Esophagus muscularis mucosa (tissue), 4 donors: ENCODE measurements around the gene ZNF136.

Source experiments
- CTCF ChIP-seq, 3 experiments: fragments of 200-600 bp in 2 of 3; fragments of 450-650 bp in 1 of 3; sonication (generic) in 2 of 3; IDR thresholded peaks; one replicate each; pipeline ENCODE4 v1.5.1; 2017 to 2019; ENCODE audit warnings: antibody characterized with exemption in 3 of 3, mild to moderate bottlenecking in 2 of 3, moderate library complexity in 1 of 3
- EP300 ChIP-seq: sonication (generic); formaldehyde crosslinking; IDR thresholded peaks from one replicate; pipeline ENCODE4 v1.6.1; 2017; ENCODE audit warnings: antibody characterized with exemption
- POLR2A ChIP-seq: fragments of 450-650 bp; IDR thresholded peaks from one replicate; pipeline ENCODE4 v1.6.1; 2017; ENCODE audit warnings: antibody characterized with exemption, moderate library complexity, mild to moderate bottlenecking, low read depth

DNA sequence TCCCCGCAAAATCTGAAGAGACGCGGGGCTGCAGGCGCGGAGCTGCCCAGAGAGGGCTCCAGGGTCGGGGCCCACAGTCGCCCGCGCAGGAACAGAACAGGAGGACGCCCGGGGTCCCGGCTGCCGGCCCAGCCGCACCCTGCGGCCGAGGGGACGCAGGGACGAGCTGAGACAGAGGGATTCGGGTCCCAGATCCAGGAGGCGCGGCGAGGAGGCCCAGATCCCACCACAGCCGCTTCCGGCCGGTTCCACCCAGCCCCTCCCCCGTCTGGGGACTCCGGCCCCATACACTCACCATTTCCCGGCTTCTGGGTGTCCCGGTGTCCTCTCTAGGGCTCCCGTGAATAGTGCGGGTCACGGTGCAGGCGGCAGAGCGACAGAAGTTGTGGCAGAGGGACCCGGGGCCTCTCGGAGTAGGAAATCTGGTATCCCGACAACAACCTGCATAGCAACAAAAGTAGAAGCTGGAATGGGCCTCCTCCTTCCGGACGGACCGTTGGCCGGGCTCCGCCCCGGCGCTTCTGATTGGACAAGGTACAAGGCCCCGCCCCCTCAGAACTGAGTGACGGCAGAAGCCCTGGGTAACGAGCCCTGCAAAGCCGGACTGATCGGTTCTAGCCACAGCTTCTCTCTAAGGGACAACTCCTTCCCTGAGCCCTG is 22.9 kb upstream of the ZNF136 start, which contains the start of gene ZNF20:
- no peak for TF ChIP-seq EP300
- no peak for TF ChIP-seq POLR2A
- peak in 1 of 3 experiments; percentile 10 for TF ChIP-seq CTCF (IDR thresholded peaks at IDR 0.05)
